ENCODE results near the gene LRSAM1. TPM values are rescaled to one million over a fixed set of nuclear protein-coding genes. Genes with fewer than 3 reads are reported as not detected.

LRSAM1 gene
- total RNA-seq, 1 experiment from 2014 or later, result 25.8 TPM

- Histone ChIP-seq H3K27me3 (replicated peaks; ENCODE audit: control insufficient read depth, insufficient read depth, low read length) (no peaks in the 10 kb centered on the region), H3K9me3 (no peaks in the 10 kb centered on the region), H3K4me3 (ENCODE audit: low read depth, low read length) (no peak overlapping the region), H3K36me3 (ENCODE audit: control insufficient read depth, insufficient read depth, low read length) (no peaks in the 10 kb centered on the region), H3K4me1 (no peaks in the 10 kb centered on the region)
- DNase-seq, result no peak
- no peak for TF ChIP-seq CTCF (IDR thresholded peaks at IDR 0.05; ENCODE audit: insufficient read depth in 1 of 2, low read depth in 1 of 2, low read length in 1 of 2, severe bottlenecking in 1 of 2, unreplicated experiment in 1 of 2)
- Mint-ChIP-seq H3K4me3 (ENCODE audit: unreplicated experiment) (no peak overlapping the region), H3K4me1 (ENCODE audit: low read depth, unreplicated experiment) (no peaks in the 10 kb centered on the region), H3K27ac (ENCODE audit: unreplicated experiment) (no peak overlapping the region), H3K36me3 (ENCODE audit: insufficient read depth, unreplicated experiment) (peaks cover 9% of the 10 kb centered on the region), H3K9me3 (ENCODE audit: unreplicated experiment) (no peaks in the 10 kb centered on the region), H3K27me3 (ENCODE audit: insufficient read depth, unreplicated experiment) (no peaks in the 10 kb centered on the region)
- ChIA-PET CTCF (interaction anchor here (0.6 to 0.7 kb wide), 2 partner anchors 18 to 395 kb away, joined by 3 to 4 read pairs; no protein-coding TSS in a partner anchor), POLR2A (no interaction called here)
- intact Hi-C loops (cut with micrococcal nuclease; ENCODE audit: unreplicated experiment), result no loop called here
- no TSS peak for BruUV-seq (replicated peaks)
These were observed 22.6 kb downstream of the LRSAM1 start for GRCh38 chr9:127473932-127474331.

- Mint-ChIP-seq H3K36me3 (ENCODE audit: insufficient read depth, unreplicated experiment) (peaks cover 8% of the 10 kb centered on the region), H3K27ac (ENCODE audit: unreplicated experiment) (no peak overlapping the region), H3K9me3 (ENCODE audit: unreplicated experiment) (no peaks in the 10 kb centered on the region), H3K27me3 (ENCODE audit: insufficient read depth, unreplicated experiment) (no peaks in the 10 kb centered on the region), H3K4me3 (ENCODE audit: unreplicated experiment) (no peak overlapping the region), H3K4me1 (ENCODE audit: low read depth, unreplicated experiment) (no peaks in the 10 kb centered on the region)
- Histone ChIP-seq H3K36me3 (ENCODE audit: control insufficient read depth, insufficient read depth, low read length) (no peaks in the 10 kb centered on the region), H3K4me3 (ENCODE audit: low read depth, low read length) (no peak overlapping the region), H3K9me3 (no peaks in the 10 kb centered on the region), H3K4me1 (no peaks in the 10 kb centered on the region), H3K27me3 (replicated peaks; ENCODE audit: control insufficient read depth, insufficient read depth, low read length) (no peaks in the 10 kb centered on the region)
- intact Hi-C loops (cut with micrococcal nuclease; ENCODE audit: unreplicated experiment), result no loop called here
- TF ChIP-seq CTCF (IDR thresholded peaks at IDR 0.05; ENCODE audit: insufficient read depth in 1 of 2, low read depth in 1 of 2, low read length in 1 of 2, severe bottlenecking in 1 of 2, unreplicated experiment in 1 of 2), result no peak
- BruUV-seq (replicated peaks), result no TSS peak
- CTCF ChIA-PET, result interaction anchor here (0.6 to 0.7 kb wide), 2 partner anchors 19 to 394 kb away, joined by 3 to 4 read pairs; no protein-coding TSS in a partner anchor
- POLR2A ChIA-PET, result no interaction called here
- no peak for DNase-seq
These were observed 23.3 kb downstream of the LRSAM1 start for GRCh38 chr9:127474592-127474991.

GRCh38 chr9:127479507-127480081 is 28.3 kb downstream of the LRSAM1 start:
- TF ChIP-seq CTCF (IDR thresholded peaks at IDR 0.05; ENCODE audit: insufficient read depth in 1 of 2, low read depth in 1 of 2, low read length in 1 of 2, severe bottlenecking in 1 of 2, unreplicated experiment in 1 of 2), result no peak
- Mint-ChIP-seq H3K27ac (ENCODE audit: unreplicated experiment) (no peak overlapping the region), H3K4me3 (ENCODE audit: unreplicated experiment) (no peak overlapping the region), H3K4me1 (ENCODE audit: low read depth, unreplicated experiment) (no peaks in the 10 kb centered on the region), H3K9me3 (ENCODE audit: unreplicated experiment) (no peaks in the 10 kb centered on the region), H3K36me3 (ENCODE audit: insufficient read depth, unreplicated experiment) (peaks cover 14% of the 10 kb centered on the region), H3K27me3 (ENCODE audit: insufficient read depth, unreplicated experiment) (no peaks in the 10 kb centered on the region)
- Histone ChIP-seq H3K4me3 (ENCODE audit: low read depth, low read length) (no peak overlapping the region), H3K27me3 (replicated peaks; ENCODE audit: control insufficient read depth, insufficient read depth, low read length) (no peaks in the 10 kb centered on the region), H3K4me1 (no peaks in the 10 kb centered on the region), H3K9me3 (no peaks in the 10 kb centered on the region), H3K36me3 (ENCODE audit: control insufficient read depth, insufficient read depth, low read length) (no peaks in the 10 kb centered on the region)
- DNase-seq, result no peak
- ChIA-PET CTCF (no interaction called here), POLR2A (no interaction called here)
- BruUV-seq (replicated peaks), result no TSS peak
- intact Hi-C loops (cut with micrococcal nuclease; ENCODE audit: unreplicated experiment), result no loop called here

Data from Caco-2 (cell line).